ENCODE measurements around the gene UPK3B. TPM values are rescaled to one million over a fixed set of nuclear protein-coding genes. Genes with fewer than 3 reads are reported as not detected.
A peak's percentile ranks its signal among the peaks of the same experiment; 100 is the strongest.
"Not testable (repeated sequence)": the region's sequence is repeated elsewhere in the genome, so short reads cannot be mapped to it uniquely, and the experiment has no call there.

UPK3B gene
- total and polyA plus RNA-seq, 2 of the 13 experiments (the other 11 are each of a cell fraction or from before 2014, with no cell fraction given), result not detected

GRCh38 chr7:76549025-76549854 is 38.9 kb downstream of the UPK3B start (continued):
- TF ChIP-seq ZFP91 (CRISPR knock-in tag; IDR thresholded peaks at IDR 0.05; ENCODE audit: borderline replicate concordance) (peak; percentile 78), ARID4A (CRISPR knock-in tag; IDR thresholded peaks at IDR 0.05; ENCODE audit: borderline replicate concordance) (peak; percentile 89), ZNF350 (CRISPR knock-in tag; IDR thresholded peaks at IDR 0.05; ENCODE audit: borderline replicate concordance, low read depth) (peak; percentile 48), SP1 (CRISPR knock-in tag; IDR thresholded peaks at IDR 0.05) (peak; percentile 38; the same call in 1 of the 2 replicates), ZBTB10 (CRISPR knock-in tag; IDR thresholded peaks at IDR 0.05; ENCODE audit: borderline replicate concordance) (0 out of 2 replicates have a peak, but pooled peaks have one; percentile 21), ZXDC (CRISPR knock-in tag; IDR thresholded peaks at IDR 0.05) (peak; percentile 91), MED8 (CRISPR knock-in tag; IDR thresholded peaks at IDR 0.05; ENCODE audit: insufficient replicate concordance) (peak; percentile 69), MIXL1 (CRISPR knock-in tag; IDR thresholded peaks at IDR 0.05) (peak; percentile 52; the same call in 1 of the 2 replicates)
- not testable (repeated sequence) for TF ChIP-seq SP1 (IDR thresholded peaks at IDR 0.05)

Data from HepG2 (cell line).